ENCODE data around the gene PPP2R2D.

- TF ChIP-seq, protein P1, sequence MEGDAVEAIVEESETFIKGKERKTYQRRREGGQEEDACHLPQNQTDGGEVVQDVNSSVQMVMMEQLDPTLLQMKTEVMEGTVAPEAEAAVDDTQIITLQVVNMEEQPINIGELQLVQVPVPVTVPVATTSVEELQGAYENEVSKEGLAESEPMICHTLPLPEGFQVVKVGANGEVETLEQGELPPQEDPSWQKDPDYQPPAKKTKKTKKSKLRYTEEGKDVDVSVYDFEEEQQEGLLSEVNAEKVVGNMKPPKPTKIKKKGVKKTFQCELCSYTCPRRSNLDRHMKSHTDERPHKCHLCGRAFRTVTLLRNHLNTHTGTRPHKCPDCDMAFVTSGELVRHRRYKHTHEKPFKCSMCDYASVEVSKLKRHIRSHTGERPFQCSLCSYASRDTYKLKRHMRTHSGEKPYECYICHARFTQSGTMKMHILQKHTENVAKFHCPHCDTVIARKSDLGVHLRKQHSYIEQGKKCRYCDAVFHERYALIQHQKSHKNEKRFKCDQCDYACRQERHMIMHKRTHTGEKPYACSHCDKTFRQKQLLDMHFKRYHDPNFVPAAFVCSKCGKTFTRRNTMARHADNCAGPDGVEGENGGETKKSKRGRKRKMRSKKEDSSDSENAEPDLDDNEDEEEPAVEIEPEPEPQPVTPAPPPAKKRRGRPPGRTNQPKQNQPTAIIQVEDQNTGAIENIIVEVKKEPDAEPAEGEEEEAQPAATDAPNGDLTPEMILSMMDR (conservative IDR thresholded peaks at IDR 0.05; ENCODE audit: low read length) = no peak
- no peak for TF ChIP-seq EZH2phosphoT487 (IDR thresholded peaks at IDR 0.05; ENCODE audit: borderline replicate concordance, low read depth, low read length)
Observed at GRCh38 chr10:131920693-131921092, 19.9 kb downstream of the PPP2R2D start.

Data from OCI-LY7 (cell line).